Islet of Langerhans (tissue), 1 donor: Measurements from ENCODE around the gene KIF23.

ENCODE experiments used
- FAIRE-seq: peaks from one replicate; lab custom pipeline; 2011; peaks lifted over from hg19 to GRCh38; lab: Jason Lieb, UNC

Gene KIF23

GRCh38 chr15:69394556-69395282 lies 19.4 kb upstream of the KIF23 start:
- FAIRE-seq, result no peak

GRCh38 chr15:69395460-69395859 lies 18.7 kb upstream of the KIF23 start:
- no peak for FAIRE-seq

GRCh38 chr15:69395991-69396390 lies 18.2 kb upstream of the KIF23 start:
- FAIRE-seq, result no peak

- FAIRE-seq, result no peak
These were observed 15.7 kb upstream of the KIF23 start for GRCh38 chr15:69398491-69398891.

GRCh38 chr15:69400850-69401249 lies 13.3 kb upstream of the KIF23 start:
- FAIRE-seq, result no peak

GRCh38 chr15:69402816-69403215 lies 11.3 kb upstream of the KIF23 start:
- FAIRE-seq, result no peak

- FAIRE-seq, result no peak
These were observed 10.6 kb upstream of the KIF23 start for GRCh38 chr15:69403594-69403993.

- FAIRE-seq, result no peak
These were observed 9.0 kb upstream of the KIF23 start for GRCh38 chr15:69405110-69405509.

- no peak for FAIRE-seq
These were observed 6.3 kb upstream of the KIF23 start for GRCh38 chr15:69407719-69408400.

- FAIRE-seq, result no peak
These were observed 5.3 kb upstream of the KIF23 start for GRCh38 chr15:69408841-69409240.

- no peak for FAIRE-seq
These were observed 3.8 kb upstream of the KIF23 start for GRCh38 chr15:69410248-69410874.

- no peak for FAIRE-seq
These were observed 1.9 kb upstream of the KIF23 start for GRCh38 chr15:69412274-69412673.

- no peak for FAIRE-seq
These were observed 1.4 kb upstream of the KIF23 start for GRCh38 chr15:69412701-69413100.

- no peak for FAIRE-seq
These were observed 585 bp downstream of the KIF23 start for GRCh38 chr15:69414701-69415167.

GRCh38 chr15:69415381-69415780 lies 1.2 kb downstream of the KIF23 start:
- no peak for FAIRE-seq

- FAIRE-seq, result no peak
These were observed 3.4 kb downstream of the KIF23 start for GRCh38 chr15:69417581-69417980.

- no peak for FAIRE-seq
These were observed 7.3 kb downstream of the KIF23 start for GRCh38 chr15:69421498-69421897.

GRCh38 chr15:69422336-69422895 lies 8.3 kb downstream of the KIF23 start:
- no peak for FAIRE-seq

GRCh38 chr15:69424001-69424400 lies 9.9 kb downstream of the KIF23 start:
- FAIRE-seq, result no peak

- FAIRE-seq, result no peak
These were observed 10.7 kb downstream of the KIF23 start for GRCh38 chr15:69424748-69425413.

- FAIRE-seq, result no peak
These were observed 19.7 kb downstream of the KIF23 start for GRCh38 chr15:69433831-69434230.

- no peak for FAIRE-seq
These were observed 20.1 kb downstream of the KIF23 start for GRCh38 chr15:69434238-69434637.

- no peak for FAIRE-seq
These were observed 20.5 kb downstream of the KIF23 start for GRCh38 chr15:69434679-69435078.
